HepG2 (cell line): Measurements from ENCODE around the gene PPP4C. TPM values are rescaled to one million over a fixed set of nuclear protein-coding genes. Genes with fewer than 3 reads are reported as not detected.

Experiments
- NFYB ChIP-seq: sonication (generic); formaldehyde crosslinking; IDR thresholded peaks from 2 replicates; pipeline ENCODE4 v1.4.0; 2020; ENCODE audit warnings: missing genetic modification reagents
- ZNF317 ChIP-seq: sonication (generic); formaldehyde crosslinking; IDR thresholded peaks from 2 replicates; pipeline ENCODE4 v1.5.0; 2020; ENCODE audit warnings: mild to moderate bottlenecking, missing genetic modification reagents
- polyA plus RNA-seq, 8 experiments: library from polyadenylated mRNA; depleted of rRNA in 3 of 8; stranded (reverse) in 7 of 8; unstranded in 1 of 8; fragments of >200 nt; fragmentation: Illumina TruSeq in 4 of 8; extraction: Trizol in 4 of 8; gene quantifications; 2 replicates each; pipeline versions ENCODE4 v1.2.1 to v1.2.3, GENCODE V29; 2011 to 2016; ENCODE audit warnings: low read depth in 4 of 8, missing spikeins in 1 of 8, mixed read lengths in 1 of 8; ENCODE audit not compliant: insufficient read depth in 1 of 8
- total RNA-seq, 5 experiments: library from RNA; depleted of rRNA; stranded (reverse); fragments of >200 nt; fragmentation: Illumina TruSeq; extraction: Trizol; gene quantifications; 2 replicates each; pipeline ENCODE4 v1.2.3, GENCODE V29; 2016; ENCODE audit warnings: low read depth in 1 of 5
- TF ChIP-seq, protein P1 (sequence below): sonication (generic); formaldehyde crosslinking; IDR thresholded peaks from 2 replicates; pipeline ENCODE4 v1.4.0; 2020; ENCODE audit warnings: missing genetic modification reagents, borderline replicate concordance
- TF ChIP-seq, protein P2 (sequence below): IDR thresholded peaks from 2 replicates; pipeline ENCODE4 v1.6.1; 2016; ENCODE audit warnings: mild to moderate bottlenecking
- TF ChIP-seq, protein P3 (sequence below): sonication (generic); formaldehyde crosslinking; IDR thresholded peaks from 2 replicates; pipeline ENCODE4 v1.9.0; 2021; ENCODE audit warnings: mild to moderate bottlenecking, missing genetic modification reagents
- TF ChIP-seq, protein P4 (sequence below): sonication (generic); formaldehyde crosslinking; IDR thresholded peaks from 2 replicates; pipeline ENCODE4 v1.4.0; 2020; ENCODE audit warnings: mild to moderate bottlenecking, missing genetic modification reagents

The PPP4C gene
- total and polyA plus RNA-seq, 2 of the 13 experiments (the other 11 are each of a cell fraction or from before 2014, with no cell fraction given): 176 to 220 TPM

DNA sequence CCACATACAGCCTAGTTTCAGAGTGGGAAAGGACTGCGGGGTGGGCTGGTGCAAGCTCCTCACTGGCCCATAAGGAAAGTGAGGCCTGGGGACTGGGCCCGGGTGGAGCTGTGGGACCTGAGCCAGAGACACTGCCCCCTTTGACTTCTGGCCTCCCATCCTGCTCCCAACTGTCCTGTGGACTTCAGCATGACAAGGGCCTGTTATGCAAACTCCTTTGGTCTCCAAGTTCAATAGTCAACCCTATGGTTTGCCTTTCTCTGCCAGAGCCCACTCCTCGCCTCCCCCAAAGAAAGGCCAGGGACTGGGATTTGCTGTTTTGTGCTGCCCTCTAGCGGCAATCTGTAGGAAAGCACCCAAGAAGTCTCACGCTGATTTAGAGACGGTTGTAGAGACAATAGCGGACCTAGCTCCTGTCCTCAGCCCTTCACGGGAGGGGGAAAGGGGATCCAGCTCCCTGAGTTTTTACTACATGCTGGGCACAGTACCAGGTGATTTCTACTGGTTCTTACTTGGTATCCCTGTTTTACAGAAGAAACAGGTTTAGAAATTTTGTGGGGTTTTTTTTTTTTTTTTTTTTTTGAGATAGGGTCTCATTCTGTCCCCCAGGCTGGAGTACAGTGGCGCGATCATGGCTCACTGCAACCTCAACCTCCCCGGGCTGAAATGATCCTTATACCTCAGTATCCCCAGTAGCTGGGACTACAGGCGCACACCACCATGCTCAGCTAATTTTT lies 43.5 kb upstream of the PPP4C start (continued):
- TF ChIP-seq, protein P1, sequence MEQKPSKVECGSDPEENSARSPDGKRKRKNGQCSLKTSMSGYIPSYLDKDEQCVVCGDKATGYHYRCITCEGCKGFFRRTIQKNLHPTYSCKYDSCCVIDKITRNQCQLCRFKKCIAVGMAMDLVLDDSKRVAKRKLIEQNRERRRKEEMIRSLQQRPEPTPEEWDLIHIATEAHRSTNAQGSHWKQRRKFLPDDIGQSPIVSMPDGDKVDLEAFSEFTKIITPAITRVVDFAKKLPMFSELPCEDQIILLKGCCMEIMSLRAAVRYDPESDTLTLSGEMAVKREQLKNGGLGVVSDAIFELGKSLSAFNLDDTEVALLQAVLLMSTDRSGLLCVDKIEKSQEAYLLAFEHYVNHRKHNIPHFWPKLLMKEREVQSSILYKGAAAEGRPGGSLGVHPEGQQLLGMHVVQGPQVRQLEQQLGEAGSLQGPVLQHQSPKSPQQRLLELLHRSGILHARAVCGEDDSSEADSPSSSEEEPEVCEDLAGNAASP: peak; percentile 75; the same call in 1 of the 2 replicates
- TF ChIP-seq NFYB (CRISPR knock-in tag) (no peak), ZNF317 (no peak)
- TF ChIP-seq, protein P2, sequence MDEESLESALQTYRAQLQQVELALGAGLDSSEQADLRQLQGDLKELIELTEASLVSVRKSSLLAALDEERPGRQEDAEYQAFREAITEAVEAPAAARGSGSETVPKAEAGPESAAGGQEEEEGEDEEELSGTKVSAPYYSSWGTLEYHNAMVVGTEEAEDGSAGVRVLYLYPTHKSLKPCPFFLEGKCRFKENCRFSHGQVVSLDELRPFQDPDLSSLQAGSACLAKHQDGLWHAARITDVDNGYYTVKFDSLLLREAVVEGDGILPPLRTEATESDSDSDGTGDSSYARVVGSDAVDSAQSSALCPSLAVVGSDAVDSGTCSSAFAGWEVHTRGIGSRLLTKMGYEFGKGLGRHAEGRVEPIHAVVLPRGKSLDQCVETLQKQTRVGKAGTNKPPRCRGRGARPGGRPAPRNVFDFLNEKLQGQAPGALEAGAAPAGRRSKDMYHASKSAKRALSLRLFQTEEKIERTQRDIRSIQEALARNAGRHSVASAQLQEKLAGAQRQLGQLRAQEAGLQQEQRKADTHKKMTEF (CRISPR knock-in tag): no peak
- TF ChIP-seq, protein P3, sequence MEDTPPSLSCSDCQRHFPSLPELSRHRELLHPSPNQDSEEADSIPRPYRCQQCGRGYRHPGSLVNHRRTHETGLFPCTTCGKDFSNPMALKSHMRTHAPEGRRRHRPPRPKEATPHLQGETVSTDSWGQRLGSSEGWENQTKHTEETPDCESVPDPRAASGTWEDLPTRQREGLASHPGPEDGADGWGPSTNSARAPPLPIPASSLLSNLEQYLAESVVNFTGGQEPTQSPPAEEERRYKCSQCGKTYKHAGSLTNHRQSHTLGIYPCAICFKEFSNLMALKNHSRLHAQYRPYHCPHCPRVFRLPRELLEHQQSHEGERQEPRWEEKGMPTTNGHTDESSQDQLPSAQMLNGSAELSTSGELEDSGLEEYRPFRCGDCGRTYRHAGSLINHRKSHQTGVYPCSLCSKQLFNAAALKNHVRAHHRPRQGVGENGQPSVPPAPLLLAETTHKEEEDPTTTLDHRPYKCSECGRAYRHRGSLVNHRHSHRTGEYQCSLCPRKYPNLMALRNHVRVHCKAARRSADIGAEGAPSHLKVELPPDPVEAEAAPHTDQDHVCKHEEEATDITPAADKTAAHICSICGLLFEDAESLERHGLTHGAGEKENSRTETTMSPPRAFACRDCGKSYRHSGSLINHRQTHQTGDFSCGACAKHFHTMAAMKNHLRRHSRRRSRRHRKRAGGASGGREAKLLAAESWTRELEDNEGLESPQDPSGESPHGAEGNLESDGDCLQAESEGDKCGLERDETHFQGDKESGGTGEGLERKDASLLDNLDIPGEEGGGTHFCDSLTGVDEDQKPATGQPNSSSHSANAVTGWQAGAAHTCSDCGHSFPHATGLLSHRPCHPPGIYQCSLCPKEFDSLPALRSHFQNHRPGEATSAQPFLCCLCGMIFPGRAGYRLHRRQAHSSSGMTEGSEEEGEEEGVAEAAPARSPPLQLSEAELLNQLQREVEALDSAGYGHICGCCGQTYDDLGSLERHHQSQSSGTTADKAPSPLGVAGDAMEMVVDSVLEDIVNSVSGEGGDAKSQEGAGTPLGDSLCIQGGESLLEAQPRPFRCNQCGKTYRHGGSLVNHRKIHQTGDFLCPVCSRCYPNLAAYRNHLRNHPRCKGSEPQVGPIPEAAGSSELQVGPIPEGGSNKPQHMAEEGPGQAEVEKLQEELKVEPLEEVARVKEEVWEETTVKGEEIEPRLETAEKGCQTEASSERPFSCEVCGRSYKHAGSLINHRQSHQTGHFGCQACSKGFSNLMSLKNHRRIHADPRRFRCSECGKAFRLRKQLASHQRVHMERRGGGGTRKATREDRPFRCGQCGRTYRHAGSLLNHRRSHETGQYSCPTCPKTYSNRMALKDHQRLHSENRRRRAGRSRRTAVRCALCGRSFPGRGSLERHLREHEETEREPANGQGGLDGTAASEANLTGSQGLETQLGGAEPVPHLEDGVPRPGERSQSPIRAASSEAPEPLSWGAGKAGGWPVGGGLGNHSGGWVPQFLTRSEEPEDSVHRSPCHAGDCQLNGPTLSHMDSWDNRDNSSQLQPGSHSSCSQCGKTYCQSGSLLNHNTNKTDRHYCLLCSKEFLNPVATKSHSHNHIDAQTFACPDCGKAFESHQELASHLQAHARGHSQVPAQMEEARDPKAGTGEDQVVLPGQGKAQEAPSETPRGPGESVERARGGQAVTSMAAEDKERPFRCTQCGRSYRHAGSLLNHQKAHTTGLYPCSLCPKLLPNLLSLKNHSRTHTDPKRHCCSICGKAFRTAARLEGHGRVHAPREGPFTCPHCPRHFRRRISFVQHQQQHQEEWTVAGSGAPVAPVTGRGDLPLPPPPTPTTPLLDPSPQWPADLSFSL (CRISPR knock-in tag): no peak
- TF ChIP-seq, protein P4, sequence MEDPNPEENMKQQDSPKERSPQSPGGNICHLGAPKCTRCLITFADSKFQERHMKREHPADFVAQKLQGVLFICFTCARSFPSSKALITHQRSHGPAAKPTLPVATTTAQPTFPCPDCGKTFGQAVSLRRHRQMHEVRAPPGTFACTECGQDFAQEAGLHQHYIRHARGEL: no peak
- TF ChIP-seq, all 625 proteins: peak for 92
